Measurements from ENCODE around the gene SIPA1L2.

DNA sequence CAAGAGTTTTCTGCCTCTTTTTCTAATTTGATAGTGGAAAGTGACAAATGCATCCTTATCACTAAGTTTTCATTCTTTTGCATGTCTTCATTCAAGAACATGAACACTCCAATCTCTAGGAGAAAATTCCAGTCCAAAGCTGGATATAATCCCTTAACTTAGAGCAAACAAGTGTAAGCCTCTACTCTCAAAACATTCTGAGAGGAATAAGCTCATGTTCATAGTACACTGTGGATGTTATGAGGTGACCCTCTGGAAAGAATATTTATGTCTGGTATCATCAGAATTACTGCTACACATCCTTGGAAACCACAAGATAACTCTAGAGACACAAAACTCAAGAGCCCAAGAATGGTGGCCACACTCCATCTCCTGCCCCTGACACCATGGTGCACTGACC, 15.1 kb downstream of the SIPA1L2 start:
- no peak for TF ChIP-seq CTCF (IDR thresholded peaks at IDR 0.05)
- no peak for TF ChIP-seq POLR2A (IDR thresholded peaks at IDR 0.05)

Measured in suprapubic skin (tissue), 3 donors.